Measurements from ENCODE around the gene SORBS2.

DNA sequence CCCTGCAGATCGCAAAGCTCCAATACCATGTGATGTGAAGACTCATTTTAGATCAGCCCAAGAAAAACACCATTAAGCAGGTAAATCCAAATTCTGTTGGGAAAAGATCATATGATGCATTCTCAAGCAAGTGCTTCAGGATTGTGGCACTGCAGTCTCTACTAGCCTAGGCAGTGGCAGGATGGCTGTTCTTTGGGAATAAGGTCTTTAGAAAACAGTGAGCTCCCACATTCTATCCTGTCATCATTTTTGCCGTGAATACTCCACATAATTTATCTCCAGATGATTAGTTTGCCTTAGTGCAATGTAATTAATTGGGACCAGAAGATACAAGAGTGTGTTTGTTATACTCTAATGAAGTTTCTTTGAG, 18.9 kb downstream of the SORBS2 start:
- TF ChIP-seq, protein P1, sequence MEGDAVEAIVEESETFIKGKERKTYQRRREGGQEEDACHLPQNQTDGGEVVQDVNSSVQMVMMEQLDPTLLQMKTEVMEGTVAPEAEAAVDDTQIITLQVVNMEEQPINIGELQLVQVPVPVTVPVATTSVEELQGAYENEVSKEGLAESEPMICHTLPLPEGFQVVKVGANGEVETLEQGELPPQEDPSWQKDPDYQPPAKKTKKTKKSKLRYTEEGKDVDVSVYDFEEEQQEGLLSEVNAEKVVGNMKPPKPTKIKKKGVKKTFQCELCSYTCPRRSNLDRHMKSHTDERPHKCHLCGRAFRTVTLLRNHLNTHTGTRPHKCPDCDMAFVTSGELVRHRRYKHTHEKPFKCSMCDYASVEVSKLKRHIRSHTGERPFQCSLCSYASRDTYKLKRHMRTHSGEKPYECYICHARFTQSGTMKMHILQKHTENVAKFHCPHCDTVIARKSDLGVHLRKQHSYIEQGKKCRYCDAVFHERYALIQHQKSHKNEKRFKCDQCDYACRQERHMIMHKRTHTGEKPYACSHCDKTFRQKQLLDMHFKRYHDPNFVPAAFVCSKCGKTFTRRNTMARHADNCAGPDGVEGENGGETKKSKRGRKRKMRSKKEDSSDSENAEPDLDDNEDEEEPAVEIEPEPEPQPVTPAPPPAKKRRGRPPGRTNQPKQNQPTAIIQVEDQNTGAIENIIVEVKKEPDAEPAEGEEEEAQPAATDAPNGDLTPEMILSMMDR (IDR thresholded peaks at IDR 0.05): no peak
- TF ChIP-seq POLR2A (IDR thresholded peaks at IDR 0.05): no peak
